MM.1S (cell line): ENCODE measurements around the gene RPS6KA2.

ENCODE experiments used
- CTCF ChIP-seq: fragments of 300-600 bp; sonication (generic); IDR thresholded peaks from 2 replicates; pipeline ENCODE4 v1.5.1; 2016; ENCODE audit warnings: antibody characterized with exemption, low read length, mixed read lengths
- EZH2 ChIP-seq: fragments of 300-600 bp; sonication (generic); optimal IDR thresholded peaks from 2 replicates; pipeline ENCODE3; 2017; ENCODE audit warnings: low read depth, mild to moderate bottlenecking, antibody characterized with exemption, low read length, mixed read lengths
- EZH2phosphoT487 ChIP-seq: fragments of 300-600 bp; sonication (generic); IDR thresholded peaks from 2 replicates; pipeline ENCODE4 v1.6.1; 2018; ENCODE audit warnings: antibody characterized with exemption, low read length

GRCh38 chr6:166553563-166554271 lies 73.3 kb downstream of the RPS6KA2 start:
- TF ChIP-seq CTCF: no peak
- no peak for TF ChIP-seq EZH2
- no peak for TF ChIP-seq EZH2phosphoT487
